Measurements from ENCODE around the gene PRC1.

The PRC1 gene

DNA sequence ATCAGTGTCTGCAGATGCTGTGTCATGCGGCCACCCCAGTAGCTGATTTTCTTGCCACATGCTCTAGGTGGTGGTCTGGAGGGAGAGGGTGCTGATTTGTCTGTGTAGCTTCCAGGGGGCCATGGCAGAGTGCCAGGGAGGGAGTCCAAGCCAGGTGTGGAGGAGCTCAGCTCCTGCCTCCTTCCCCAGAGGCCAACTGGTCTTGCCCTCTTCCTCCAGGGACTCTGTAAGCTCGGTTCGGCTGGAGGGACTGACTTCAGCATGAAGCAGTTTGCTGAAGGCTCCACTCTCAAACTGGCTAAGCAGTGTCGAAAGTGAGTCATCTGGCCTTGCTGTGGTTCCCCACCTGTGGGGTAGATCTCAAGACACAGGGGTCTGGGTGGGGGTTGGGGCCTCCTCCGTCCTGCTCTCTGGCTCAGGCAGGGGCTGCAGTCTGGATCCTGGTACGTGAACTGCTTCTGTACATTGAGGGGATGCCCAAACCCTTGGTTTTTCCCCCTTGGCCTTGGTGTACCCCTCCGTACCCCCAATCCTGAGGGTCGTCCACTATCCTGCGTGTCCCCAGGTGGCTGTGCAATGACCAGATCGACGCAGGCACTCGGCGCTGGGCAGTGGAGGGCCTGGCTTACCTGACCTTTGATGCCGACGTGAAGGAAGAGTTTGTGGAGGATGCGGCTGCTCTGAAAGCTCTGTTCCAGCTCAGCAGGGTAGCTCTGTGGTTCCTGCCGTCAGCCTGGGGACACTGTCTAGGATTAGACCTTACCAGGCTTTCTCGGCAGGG, 46.6 kb downstream of the PRC1 start:
- TF ChIP-seq, protein P1, sequence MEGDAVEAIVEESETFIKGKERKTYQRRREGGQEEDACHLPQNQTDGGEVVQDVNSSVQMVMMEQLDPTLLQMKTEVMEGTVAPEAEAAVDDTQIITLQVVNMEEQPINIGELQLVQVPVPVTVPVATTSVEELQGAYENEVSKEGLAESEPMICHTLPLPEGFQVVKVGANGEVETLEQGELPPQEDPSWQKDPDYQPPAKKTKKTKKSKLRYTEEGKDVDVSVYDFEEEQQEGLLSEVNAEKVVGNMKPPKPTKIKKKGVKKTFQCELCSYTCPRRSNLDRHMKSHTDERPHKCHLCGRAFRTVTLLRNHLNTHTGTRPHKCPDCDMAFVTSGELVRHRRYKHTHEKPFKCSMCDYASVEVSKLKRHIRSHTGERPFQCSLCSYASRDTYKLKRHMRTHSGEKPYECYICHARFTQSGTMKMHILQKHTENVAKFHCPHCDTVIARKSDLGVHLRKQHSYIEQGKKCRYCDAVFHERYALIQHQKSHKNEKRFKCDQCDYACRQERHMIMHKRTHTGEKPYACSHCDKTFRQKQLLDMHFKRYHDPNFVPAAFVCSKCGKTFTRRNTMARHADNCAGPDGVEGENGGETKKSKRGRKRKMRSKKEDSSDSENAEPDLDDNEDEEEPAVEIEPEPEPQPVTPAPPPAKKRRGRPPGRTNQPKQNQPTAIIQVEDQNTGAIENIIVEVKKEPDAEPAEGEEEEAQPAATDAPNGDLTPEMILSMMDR (conservative IDR thresholded peaks at IDR 0.05; ENCODE audit: low read length) = no peak
- DNase-seq (ENCODE audit: low read depth) = no peak
- no peak overlapping the region for H3K4me3 ChIP-seq (ENCODE audit: low read length)

DNA sequence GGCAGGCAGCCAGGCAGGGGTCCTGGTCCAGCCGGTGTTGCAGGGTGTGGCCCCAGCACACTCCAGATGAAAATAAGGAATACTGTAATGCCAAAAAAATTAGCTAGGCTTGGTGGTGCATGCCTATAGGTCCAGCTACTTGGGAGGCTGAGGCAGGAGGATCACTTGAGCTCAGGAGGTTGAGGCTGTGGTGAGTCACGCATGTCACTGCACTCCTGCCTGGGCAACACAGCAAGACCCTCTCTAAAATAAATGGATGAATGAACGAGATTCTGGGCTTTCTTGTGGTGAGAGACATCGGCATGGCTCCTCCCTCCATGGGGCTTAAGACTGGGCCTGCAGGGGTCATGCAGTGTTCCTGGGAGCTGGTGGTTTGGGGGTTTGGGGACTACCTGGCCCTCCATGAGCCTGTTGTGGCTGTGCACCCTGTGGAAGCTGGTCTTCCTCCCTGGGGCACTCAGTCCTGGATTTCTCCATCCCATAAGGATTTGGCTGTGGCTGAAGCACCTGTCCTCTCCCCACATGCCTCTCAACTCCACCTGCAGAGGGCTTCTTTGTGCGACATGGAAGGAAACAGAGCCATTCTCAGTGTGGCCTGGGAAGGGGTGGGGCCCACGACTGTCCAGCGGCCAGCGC, 47.3 kb downstream of the PRC1 start:
- no peak overlapping the region for H3K4me3 ChIP-seq (ENCODE audit: low read length)
- TF ChIP-seq, protein P1 (conservative IDR thresholded peaks at IDR 0.05; ENCODE audit: low read length) = no peak
- no peak for DNase-seq (ENCODE audit: low read depth)

DNA sequence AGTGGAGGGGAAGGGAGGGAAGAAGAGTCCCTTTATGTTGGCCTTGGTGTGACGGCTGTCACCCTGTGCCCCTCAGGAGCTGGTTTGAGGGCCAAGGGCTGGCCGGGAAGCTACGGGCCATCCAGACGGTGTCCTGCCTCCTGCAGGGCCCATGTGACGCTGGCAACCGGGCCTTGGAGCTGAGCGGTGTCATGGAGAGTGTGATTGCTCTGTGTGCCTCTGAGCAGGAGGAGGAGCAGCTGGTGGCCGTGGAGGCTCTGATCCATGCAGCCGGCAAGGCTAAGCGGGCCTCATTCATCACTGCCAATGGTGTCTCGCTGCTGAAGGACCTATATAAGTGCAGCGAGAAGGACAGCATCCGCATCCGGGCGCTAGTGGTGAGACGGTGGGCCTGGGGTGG, 47.8 kb downstream of the PRC1 start:
- H3K4me3 ChIP-seq (ENCODE audit: low read length) = no peak overlapping the region
- no peak for DNase-seq (ENCODE audit: low read depth)
- TF ChIP-seq, protein P1 (conservative IDR thresholded peaks at IDR 0.05; ENCODE audit: low read length) = no peak

DNA sequence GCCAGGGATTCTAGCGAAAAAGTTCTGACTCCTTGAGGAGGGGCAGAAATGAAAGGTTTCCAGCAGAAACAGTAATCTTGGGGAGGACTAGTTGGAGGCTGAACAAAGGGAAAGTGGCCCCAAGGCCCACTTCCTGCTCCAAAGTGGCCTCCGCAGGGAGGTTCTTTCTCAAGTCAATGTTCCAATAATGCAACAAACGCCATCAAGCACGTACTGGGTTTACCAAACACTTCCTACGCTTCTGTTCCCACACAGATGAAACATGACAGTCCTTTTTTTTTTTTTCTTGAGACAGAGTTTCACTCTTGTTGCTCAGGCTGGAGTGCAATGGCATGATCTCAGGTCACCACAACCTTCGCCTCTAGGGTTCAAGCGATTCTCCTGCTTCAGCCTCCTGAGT, 49.2 kb downstream of the PRC1 start:
- no peak overlapping the region for H3K4me3 ChIP-seq (ENCODE audit: low read length)
- TF ChIP-seq, protein P1 (conservative IDR thresholded peaks at IDR 0.05; ENCODE audit: low read length) = no peak
- no peak for DNase-seq (ENCODE audit: low read depth)

DNA sequence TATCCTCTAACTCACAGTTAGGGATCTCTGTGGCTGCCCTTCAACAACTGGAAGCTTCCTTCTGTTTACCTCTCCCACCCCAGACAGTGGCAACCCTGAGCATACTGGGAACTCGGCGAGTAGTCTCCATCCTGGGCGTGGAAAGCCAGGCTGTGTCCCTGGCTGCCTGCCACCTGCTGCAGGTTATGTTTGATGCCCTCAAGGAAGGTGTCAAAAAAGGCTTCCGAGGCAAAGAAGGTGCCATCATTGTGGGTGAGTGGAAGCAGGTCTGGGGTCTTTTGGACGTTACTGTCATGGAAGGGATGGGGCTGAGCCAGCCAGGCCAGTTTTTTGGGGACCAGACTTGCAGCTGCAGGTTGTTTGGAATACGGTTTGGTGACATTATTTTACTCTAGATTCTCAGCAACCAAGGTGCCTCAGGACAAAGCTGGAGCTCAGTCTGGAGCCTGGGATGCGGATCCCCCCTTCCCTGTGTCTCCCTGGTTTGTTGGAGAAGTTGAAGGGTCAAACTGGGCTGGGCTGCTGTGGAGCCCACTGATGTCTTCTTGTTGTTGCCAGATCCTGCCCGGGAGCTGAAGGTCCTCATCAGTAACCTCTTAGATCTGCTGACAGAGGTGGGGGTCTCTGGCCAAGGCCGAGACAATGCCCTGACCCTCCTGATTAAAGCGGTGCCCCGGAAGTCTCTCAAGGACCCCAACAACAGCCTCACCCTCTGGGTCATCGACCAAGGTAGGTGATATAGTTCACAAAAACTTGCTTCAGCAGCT, 51.8 kb downstream of the PRC1 start:
- DNase-seq (ENCODE audit: low read depth) = no peak
- TF ChIP-seq, protein P1 (conservative IDR thresholded peaks at IDR 0.05; ENCODE audit: low read length) = no peak
- no peak overlapping the region for H3K4me3 ChIP-seq (ENCODE audit: low read length)

DNA sequence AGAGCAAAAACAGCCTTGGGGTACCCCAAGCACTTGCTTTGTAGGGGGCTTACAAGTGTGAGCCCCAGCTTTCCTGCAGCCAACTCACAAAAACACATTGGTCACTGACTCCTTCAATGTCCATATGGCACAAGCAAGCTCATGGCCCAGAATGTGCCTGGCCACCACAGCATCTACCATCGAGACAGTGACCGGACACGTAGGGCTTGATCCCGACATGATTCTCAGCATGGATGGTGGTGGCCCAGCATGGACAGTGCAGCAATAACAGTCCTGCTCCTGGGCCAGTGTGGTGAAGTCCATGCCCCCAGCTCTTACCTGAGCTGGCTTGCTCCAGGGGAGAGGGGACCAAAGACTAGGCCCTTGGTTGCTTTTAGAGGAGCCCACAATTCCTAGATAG, 53.3 kb downstream of the PRC1 start:
- H3K4me3 ChIP-seq (ENCODE audit: low read length) = no peak overlapping the region
- no peak for DNase-seq (ENCODE audit: low read depth)

More for the DNA sequence above, 53.3 kb downstream of the PRC1 start:
- TF ChIP-seq, protein P1 (conservative IDR thresholded peaks at IDR 0.05; ENCODE audit: low read length) = no peak

Measured in AG10803 (cell line).